ENCODE data around the gene ZMYND8. TPM values are rescaled to one million over a fixed set of nuclear protein-coding genes. Genes with fewer than 3 reads are reported as not detected.

Gene ZMYND8
- total RNA-seq, 1 donor from 2014 or later = 57.6 TPM

DNA sequence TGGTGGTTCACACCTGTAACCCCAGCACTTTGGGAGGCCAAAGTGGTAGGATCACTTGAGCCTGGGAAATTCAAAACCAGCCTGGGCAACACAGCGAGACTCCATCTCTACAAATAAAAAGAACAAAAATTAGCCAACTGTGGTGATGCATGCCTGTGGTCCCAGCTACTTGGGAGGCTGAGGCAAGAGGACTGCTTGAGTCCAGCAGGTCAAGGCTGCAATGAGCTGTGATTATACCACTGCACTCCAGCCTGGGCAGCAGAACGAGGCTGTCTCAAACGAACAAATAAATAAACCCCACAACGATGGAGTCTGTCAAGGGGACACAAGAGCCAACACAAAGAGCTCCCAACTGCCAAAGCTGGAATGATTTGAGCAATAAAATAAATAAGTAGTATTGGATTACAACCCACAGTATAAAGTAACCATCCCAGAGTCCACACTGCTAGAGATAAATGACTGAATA is 13.5 kb downstream of the ZMYND8 start:
- H3K36me3 ChIP-seq = peaks cover 39% of the 10 kb centered on the region
- no peak overlapping the region for H3K4me3 ChIP-seq
- ATAC-seq = no peak
- no peak for DNase-seq
- H3K27ac ChIP-seq = no peak overlapping the region
- H3K4me1 ChIP-seq = peaks cover 19% of the 10 kb centered on the region
- no peaks in the 10 kb centered on the region for H3K9me3 ChIP-seq
- TF ChIP-seq, protein P1, sequence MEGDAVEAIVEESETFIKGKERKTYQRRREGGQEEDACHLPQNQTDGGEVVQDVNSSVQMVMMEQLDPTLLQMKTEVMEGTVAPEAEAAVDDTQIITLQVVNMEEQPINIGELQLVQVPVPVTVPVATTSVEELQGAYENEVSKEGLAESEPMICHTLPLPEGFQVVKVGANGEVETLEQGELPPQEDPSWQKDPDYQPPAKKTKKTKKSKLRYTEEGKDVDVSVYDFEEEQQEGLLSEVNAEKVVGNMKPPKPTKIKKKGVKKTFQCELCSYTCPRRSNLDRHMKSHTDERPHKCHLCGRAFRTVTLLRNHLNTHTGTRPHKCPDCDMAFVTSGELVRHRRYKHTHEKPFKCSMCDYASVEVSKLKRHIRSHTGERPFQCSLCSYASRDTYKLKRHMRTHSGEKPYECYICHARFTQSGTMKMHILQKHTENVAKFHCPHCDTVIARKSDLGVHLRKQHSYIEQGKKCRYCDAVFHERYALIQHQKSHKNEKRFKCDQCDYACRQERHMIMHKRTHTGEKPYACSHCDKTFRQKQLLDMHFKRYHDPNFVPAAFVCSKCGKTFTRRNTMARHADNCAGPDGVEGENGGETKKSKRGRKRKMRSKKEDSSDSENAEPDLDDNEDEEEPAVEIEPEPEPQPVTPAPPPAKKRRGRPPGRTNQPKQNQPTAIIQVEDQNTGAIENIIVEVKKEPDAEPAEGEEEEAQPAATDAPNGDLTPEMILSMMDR (IDR thresholded peaks at IDR 0.05) = no peak
- intact Hi-C loops (cut with DNase I) = no loop called here
- H3K27me3 ChIP-seq (ENCODE audit: low read depth) = no peaks in the 10 kb centered on the region

DNA sequence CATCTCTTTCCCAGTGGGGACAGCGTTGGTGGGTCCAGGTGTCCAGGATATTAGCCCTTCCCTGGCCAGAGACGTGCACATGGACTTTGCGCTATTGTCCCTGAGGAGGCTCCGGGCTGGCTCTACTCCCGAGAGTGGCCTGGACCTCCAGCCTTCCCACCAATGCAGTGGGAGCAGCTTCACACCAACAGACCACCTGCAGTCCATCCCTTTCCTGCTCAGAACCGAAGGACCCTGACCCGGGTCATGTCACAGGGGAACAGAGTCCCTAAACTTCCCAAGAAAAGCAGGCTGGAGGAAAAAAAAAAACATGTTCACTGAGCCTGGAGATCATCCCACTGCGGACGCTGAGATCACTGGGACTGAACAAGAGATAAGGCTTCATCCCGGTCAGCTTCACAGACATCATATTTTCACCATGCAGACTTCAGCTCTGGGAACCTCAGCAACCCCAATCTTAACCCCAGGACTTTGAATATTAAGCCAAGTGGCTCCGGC is 18.3 kb downstream of the ZMYND8 start:
- Histone ChIP-seq H3K27ac (no peak overlapping the region), H3K36me3 (peaks cover 30% of the 10 kb centered on the region), H3K9me3 (no peaks in the 10 kb centered on the region), H3K4me3 (no peak overlapping the region), H3K27me3 (ENCODE audit: low read depth) (no peaks in the 10 kb centered on the region), H3K4me1 (peaks cover 31% of the 10 kb centered on the region)
- ATAC-seq = no peak
- no peak for DNase-seq
- intact Hi-C loops (cut with DNase I) = no loop called here
- TF ChIP-seq, protein P1 (IDR thresholded peaks at IDR 0.05) = no peak

DNA sequence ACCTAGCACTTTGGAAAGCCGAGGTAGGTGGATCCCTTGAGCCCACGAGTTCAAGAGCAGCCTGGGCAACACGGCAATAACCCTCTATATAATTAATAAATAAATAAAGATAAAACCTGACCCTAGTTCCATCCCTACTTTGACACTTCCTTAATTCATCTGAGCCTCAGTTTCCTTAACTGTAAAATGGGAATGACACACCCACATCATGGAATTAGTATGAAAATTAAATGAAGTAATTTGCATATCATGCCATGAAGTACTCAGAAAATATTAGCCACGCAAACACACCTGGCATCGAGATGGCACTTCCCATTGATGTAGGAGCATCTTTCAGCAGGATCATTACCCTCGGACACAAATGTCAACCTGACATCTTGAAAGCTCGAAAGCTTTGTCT is 19.1 kb downstream of the ZMYND8 start:
- Histone ChIP-seq H3K4me1 (peaks cover 38% of the 10 kb centered on the region), H3K27me3 (ENCODE audit: low read depth) (no peaks in the 10 kb centered on the region), H3K36me3 (peaks cover 24% of the 10 kb centered on the region), H3K9me3 (no peaks in the 10 kb centered on the region), H3K4me3 (no peak overlapping the region), H3K27ac (no peak overlapping the region)
- ATAC-seq (no peak), DNase-seq (no peak)
- intact Hi-C loops (cut with DNase I) = no loop called here
- TF ChIP-seq, protein P1 (IDR thresholded peaks at IDR 0.05) = no peak

DNA sequence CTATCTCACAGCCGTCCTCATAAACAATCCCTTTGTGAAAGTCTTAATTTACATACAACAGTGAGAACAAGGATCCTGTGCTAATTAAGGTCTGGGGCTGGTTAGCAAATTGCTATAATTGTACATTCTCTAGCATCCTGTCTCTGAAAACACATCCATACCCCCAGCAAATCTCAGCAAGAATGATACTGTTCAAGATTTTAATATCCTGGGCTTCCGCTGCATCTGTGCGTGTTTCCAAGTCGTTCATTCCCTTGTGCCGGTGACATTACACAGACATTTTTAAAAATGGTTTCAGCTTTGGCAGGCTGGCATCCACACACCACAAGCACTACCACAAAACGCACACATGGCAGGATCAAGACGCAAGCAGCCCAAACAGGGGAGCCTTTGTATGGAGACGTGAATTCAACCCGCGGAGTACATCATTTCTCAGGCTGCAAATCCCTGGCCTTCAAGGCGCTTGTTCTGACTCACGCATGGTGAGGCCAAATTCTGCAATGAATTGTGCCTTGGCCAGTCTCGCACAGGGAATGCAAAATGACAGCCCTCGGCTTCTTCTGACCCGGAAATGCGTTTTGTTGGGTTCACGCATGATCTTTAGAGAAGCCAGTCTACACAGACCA is 20.3 kb downstream of the ZMYND8 start:
- H3K4me3 ChIP-seq = no peak overlapping the region
- intact Hi-C loops (cut with DNase I) = no loop called here
- ATAC-seq (no peak), DNase-seq (no peak)
- no peaks in the 10 kb centered on the region for H3K27me3 ChIP-seq (ENCODE audit: low read depth)
- H3K9me3 ChIP-seq = no peaks in the 10 kb centered on the region
- TF ChIP-seq, protein P1 (IDR thresholded peaks at IDR 0.05) = no peak
- peaks cover 28% of the 10 kb centered on the region for H3K36me3 ChIP-seq
- H3K27ac ChIP-seq = peak overlapping the region; percentile 50
- H3K4me1 ChIP-seq = peaks cover 43% of the 10 kb centered on the region

DNA sequence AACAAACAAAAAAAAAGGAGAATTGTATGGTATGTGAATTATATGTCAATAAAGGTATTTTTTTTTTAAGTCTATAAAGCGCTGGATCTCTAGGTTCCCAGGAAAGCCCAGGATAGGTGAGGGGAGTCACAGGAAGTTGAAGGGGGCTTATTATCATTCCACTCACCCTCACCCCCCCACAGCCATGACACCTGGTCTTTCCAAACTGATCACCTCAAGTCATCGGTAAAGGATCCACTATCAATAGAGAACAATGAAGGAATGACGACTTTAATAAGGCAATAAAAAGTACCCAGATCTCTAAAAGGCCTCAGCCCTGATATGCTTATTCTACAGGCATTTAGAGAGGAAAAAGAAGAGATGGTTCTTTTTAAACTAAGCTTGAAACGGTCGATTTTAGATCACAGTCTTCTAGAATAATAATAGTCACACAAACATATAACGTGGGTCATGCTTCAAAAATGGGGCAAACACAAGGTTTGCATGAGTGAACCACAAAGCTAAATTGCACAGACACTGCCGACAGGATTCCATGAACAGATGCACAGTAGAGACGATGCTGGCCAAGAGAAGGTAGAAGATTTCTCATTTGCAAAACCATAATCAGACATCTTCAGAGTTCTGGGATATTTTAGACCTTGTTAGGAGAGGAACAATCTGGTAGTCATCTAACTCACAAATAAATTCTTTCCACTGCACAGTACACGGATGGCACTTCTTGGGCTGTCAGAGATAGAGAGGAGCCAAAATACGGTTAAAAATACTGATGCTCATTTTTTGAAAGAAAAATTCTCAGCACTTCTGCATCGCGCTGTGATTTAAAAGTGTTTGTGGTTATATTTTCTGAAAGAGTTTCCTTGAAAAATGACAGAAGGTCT is 21.0 kb downstream of the ZMYND8 start:
- Histone ChIP-seq H3K9me3 (no peaks in the 10 kb centered on the region), H3K4me1 (peaks cover 51% of the 10 kb centered on the region), H3K4me3 (no peak overlapping the region), H3K36me3 (peaks cover 32% of the 10 kb centered on the region), H3K27ac (peak overlapping the region; percentile 71), H3K27me3 (ENCODE audit: low read depth) (no peaks in the 10 kb centered on the region)
- TF ChIP-seq, protein P1 (IDR thresholded peaks at IDR 0.05) = no peak
- intact Hi-C loops (cut with DNase I) = no loop called here
- ATAC-seq (no peak), DNase-seq (no peak)
